CD4-positive, CD25-positive, alpha-beta regulatory T cell (primary cell): ENCODE results near the gene S100A3. TPM values are rescaled to one million over a fixed set of nuclear protein-coding genes. Genes with fewer than 3 reads are reported as not detected.
A peak's percentile ranks its signal among the peaks of the same experiment; 100 is the strongest.
"Not testable (repeated sequence)": the region's sequence is repeated elsewhere in the genome, so short reads cannot be mapped to it uniquely, and the experiment has no call there.

Source experiments
- ATAC-seq, 2 donors: fragments of 150-1000 bp; cut with Tn5 transposase; one replicate each; pipeline ENCODE4 v1.10.0; 2021; ENCODE audit warnings: low read depth in 2 of 2, moderate number of reproducible peaks in 2 of 2, moderate library complexity in 1 of 2
- DNase-seq, 3 donors: peaks; one replicate each; pipeline versions ENCODE4 v3.0.0 to v3.0.0-alpha.2; 2012 to 2022; ENCODE audit warnings: mixed read lengths in 1 of 3
- H3K27ac ChIP-seq: one replicate; pipeline ENCODE4 v1.7.0; 2013; ENCODE audit warnings: mild to moderate bottlenecking, low read length; ENCODE audit not compliant: insufficient read depth, poor library complexity, severe bottlenecking
- H3K27me3 ChIP-seq: one replicate; pipeline ENCODE4 v1.7.0; 2013; ENCODE audit warnings: low read length; ENCODE audit not compliant: control insufficient read depth, insufficient read depth
- H3K36me3 ChIP-seq: one replicate; pipeline ENCODE4 v1.7.0; 2013; ENCODE audit warnings: mild to moderate bottlenecking, low read length, moderate library complexity; ENCODE audit not compliant: control insufficient read depth, insufficient read depth
- H3K4me1 ChIP-seq: 2 replicates; pipeline ENCODE4 v1.7.0; 2013; ENCODE audit warnings: mild to moderate bottlenecking, low read length; ENCODE audit not compliant: insufficient read depth, control insufficient read depth, poor library complexity, severe bottlenecking
- H3K4me3 ChIP-seq: one replicate; pipeline ENCODE4 v1.7.0; 2013; ENCODE audit warnings: low read depth, mild to moderate bottlenecking, low read length, moderate library complexity
- H3K9me3 ChIP-seq, 2 experiments: 1 replicate in 1 of 2; 2 replicates in 1 of 2; pipeline ENCODE4 v1.7.0; 2013; ENCODE audit warnings: low read length in 2 of 2, mild to moderate bottlenecking in 1 of 2, moderate library complexity in 1 of 2; ENCODE audit not compliant: control insufficient read depth in 2 of 2
- H3K27ac Mint-ChIP-seq, 3 donors: one replicate each; pipeline ENCODE4 v1.8.0; 2020 to 2022; ENCODE audit warnings: mild to moderate bottlenecking in 3 of 3, mixed read lengths in 3 of 3, moderate library complexity in 2 of 3
- H3K27me3 Mint-ChIP-seq: one replicate; pipeline ENCODE4 v1.8.0; 2022; ENCODE audit warnings: mild to moderate bottlenecking, mixed read lengths
- H3K36me3 Mint-ChIP-seq: one replicate; pipeline ENCODE4 v1.8.0; 2020; ENCODE audit warnings: mixed read lengths
- H3K4me1 Mint-ChIP-seq, 4 donors: one replicate each; pipeline ENCODE4 v1.8.0; 2020 to 2022; ENCODE audit warnings: mixed read lengths in 4 of 4, mild to moderate bottlenecking in 1 of 4
- H3K4me3 Mint-ChIP-seq, 4 donors: one replicate each; pipeline ENCODE4 v1.8.0; 2020 to 2022; ENCODE audit warnings: mild to moderate bottlenecking in 4 of 4, mixed read lengths in 4 of 4, moderate library complexity in 3 of 4
- H3K9me3 Mint-ChIP-seq, 7 donors: one replicate each; pipeline ENCODE4 v1.8.0; 2020 to 2022; ENCODE audit warnings: mixed read lengths in 7 of 7, mild to moderate bottlenecking in 3 of 7, moderate library complexity in 2 of 7
- polyA plus RNA-seq, 4 donors: library from polyadenylated mRNA; unstranded; fragments of 300-500 nt; fragmentation: Illumina TruSeq; gene quantifications; one replicate each; pipeline ENCODE4 v1.2.3, GENCODE V29; 2021
- total RNA-seq: library from RNA; stranded (reverse); gene quantifications from one replicate; pipeline ENCODE4 v1.2.3, GENCODE V29; 2022

Gene S100A3
- total and polyA plus RNA-seq, 5 donors from 2014 or later, result not detected

DNA sequence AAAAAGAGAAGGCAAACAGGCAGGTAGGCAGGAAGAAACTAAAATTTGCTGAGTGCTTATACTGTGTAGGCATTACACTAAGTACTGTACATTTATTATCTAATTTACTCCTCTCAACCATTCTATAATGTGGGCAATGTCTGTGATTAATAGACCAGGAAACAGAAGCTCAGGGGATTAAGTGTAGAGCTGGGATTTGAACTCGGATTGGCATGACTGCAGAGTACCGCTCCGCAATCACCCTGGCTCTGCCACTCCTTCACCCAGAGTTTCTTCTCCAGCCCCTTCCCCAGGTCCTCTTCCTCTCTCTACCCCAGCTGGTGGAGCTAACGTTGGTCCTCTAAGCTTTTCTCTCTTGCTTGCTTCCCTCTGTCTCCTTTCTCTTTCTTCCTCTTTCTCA, 28.1 kb upstream of the S100A3 start:
- H3K9me3 Mint-ChIP-seq, result no peaks in the 10 kb centered on the region
- DNase-seq (no peak), ATAC-seq (no peak)
- H3K27ac ChIP-seq, result no peak overlapping the region
- H3K36me3 Mint-ChIP-seq, result no peaks in the 10 kb centered on the region
- peaks cover 37% of the 10 kb centered on the region for H3K27me3 Mint-ChIP-seq
- no peaks in the 10 kb centered on the region for H3K9me3 ChIP-seq
- H3K36me3 ChIP-seq, result no peaks in the 10 kb centered on the region
- H3K4me3 ChIP-seq, result no peak overlapping the region
- H3K27ac Mint-ChIP-seq, result no peak overlapping the region
- peaks cover 14% of the 10 kb centered on the region for H3K27me3 ChIP-seq
- H3K4me3 Mint-ChIP-seq, result no peak overlapping the region
- peaks cover 0 to 9% (median 2%) of the 10 kb centered on the region in 4 donors for H3K4me1 Mint-ChIP-seq
- H3K4me1 ChIP-seq, result no peaks in the 10 kb centered on the region

DNA sequence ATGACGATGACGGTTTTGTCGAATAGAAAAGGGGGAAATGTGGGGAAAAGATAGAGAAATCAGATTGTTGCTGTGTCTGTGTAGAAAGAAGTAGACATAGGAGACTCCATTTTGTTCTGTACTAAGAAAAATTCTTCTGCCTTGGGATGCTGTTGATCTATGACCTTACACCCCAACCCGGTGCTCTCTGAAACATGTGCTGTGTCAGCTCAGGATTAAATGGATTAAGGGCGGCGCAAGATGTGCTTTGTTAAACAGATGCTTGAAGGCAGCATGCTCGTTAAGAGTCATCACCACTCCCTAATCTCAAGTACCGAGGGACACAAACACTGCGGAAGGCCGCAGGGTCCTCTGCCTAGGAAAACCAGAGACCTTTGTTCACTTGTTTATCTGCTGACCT, 26.4 kb upstream of the S100A3 start:
- H3K27ac Mint-ChIP-seq, ATAC-seq, H3K36me3 Mint-ChIP-seq, H3K4me3 Mint-ChIP-seq, DNase-seq, H3K9me3 ChIP-seq, H3K4me1 Mint-ChIP-seq, H3K9me3 Mint-ChIP-seq, H3K27ac ChIP-seq, H3K4me3 ChIP-seq, H3K4me1 ChIP-seq, H3K36me3 ChIP-seq: not testable (repeated sequence)
- H3K27me3 ChIP-seq, result peaks cover 14% of the 10 kb centered on the region
- H3K27me3 Mint-ChIP-seq, result peaks cover 37% of the 10 kb centered on the region

DNA sequence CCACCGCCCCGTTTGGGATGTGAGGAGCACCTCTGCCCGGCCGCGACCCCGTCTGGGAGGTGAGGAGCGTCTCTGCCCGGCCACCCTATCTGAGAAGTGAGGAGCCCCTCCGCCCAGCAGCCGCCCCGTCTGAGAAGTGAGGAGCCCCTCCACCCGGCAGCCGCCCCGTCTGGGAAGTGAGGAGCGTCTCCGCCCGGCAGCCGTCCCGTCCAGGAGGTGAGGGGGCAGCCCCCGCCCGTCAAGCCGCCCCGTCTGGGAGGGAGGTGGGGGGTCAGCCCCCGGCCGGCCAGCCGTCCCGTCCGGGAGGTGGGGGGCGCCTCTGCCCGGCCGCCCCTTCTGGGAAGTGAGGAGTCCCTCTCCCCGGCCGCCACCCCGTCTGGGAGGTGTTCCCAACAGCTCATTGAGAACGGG, 26.0 kb upstream of the S100A3 start:
- not testable (repeated sequence) for DNase-seq, H3K9me3 Mint-ChIP-seq, H3K4me3 Mint-ChIP-seq, H3K36me3 ChIP-seq, H3K9me3 ChIP-seq, ATAC-seq, H3K27ac Mint-ChIP-seq, H3K36me3 Mint-ChIP-seq, H3K4me1 ChIP-seq, H3K4me1 Mint-ChIP-seq, H3K4me3 ChIP-seq, H3K27ac ChIP-seq
- H3K27me3 Mint-ChIP-seq, result peaks cover 36% of the 10 kb centered on the region
- H3K27me3 ChIP-seq, result peaks cover 14% of the 10 kb centered on the region

DNA sequence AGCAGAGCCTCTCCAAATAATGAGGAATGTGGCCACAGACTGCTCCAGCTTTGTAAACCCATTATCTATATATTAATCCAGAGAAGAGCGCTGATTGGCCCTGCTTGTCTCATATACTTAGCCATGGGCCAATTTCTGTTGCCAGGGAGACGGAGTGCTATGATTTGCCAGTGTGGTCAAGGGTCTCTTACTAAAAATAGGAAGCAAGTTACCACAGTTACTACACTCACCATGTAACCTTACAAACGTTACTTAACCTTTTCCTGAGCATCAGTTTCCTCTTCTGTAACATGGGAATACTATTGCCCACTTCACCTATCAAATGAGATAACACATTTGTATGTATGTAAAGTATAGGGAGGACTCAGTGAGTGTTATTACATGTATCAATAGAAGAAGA, 24.3 kb upstream of the S100A3 start:
- no peak for DNase-seq
- Mint-ChIP-seq H3K4me1 (peaks cover 0 to 20% (median 9%) of the 10 kb centered on the region in 4 donors), H3K4me3 (no peak overlapping the region), H3K27ac (no peak overlapping the region), H3K9me3 (no peaks in the 10 kb centered on the region), H3K36me3 (no peaks in the 10 kb centered on the region), H3K27me3 (peaks cover 31% of the 10 kb centered on the region)
- no peak overlapping the region for H3K27ac ChIP-seq
- no peaks in the 10 kb centered on the region for H3K9me3 ChIP-seq
- peaks cover 6% of the 10 kb centered on the region for H3K4me1 ChIP-seq
- peaks cover 12% of the 10 kb centered on the region for H3K27me3 ChIP-seq
- H3K36me3 ChIP-seq, result no peaks in the 10 kb centered on the region
- H3K4me3 ChIP-seq, result no peak overlapping the region
- ATAC-seq, result no peak

DNA sequence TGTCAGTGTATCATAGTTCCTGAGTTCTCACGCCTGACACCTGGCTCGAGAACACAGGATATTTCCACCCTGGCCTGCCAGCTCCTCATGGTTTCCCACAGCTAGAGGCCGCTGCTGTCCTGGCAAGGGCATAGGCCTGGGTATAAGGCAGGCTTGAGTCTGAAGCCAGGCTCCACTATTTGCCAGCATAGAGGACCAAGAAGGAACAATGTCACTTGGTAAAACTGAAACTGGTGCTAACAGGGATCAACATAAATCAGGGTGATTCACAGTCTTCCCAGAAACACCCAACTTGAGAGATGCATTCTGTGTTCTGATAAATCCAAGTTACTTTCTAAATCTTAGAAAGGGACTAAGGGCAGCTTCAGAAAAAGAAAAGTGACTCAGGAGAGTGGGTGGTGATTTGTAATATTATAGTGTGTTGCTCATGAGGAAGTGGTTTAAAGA, 23.5 kb upstream of the S100A3 start:
- no peaks in the 10 kb centered on the region for H3K36me3 Mint-ChIP-seq
- no peaks in the 10 kb centered on the region for H3K9me3 ChIP-seq
- peaks cover 0 to 27% (median 16%) of the 10 kb centered on the region in 4 donors for H3K4me1 Mint-ChIP-seq
- H3K27me3 Mint-ChIP-seq, result peaks cover 25% of the 10 kb centered on the region
- H3K36me3 ChIP-seq, result no peaks in the 10 kb centered on the region
- ATAC-seq, result peak; percentile 57 to 79
- peaks cover 13% of the 10 kb centered on the region for H3K4me1 ChIP-seq
- H3K27me3 ChIP-seq, result peaks cover 6% of the 10 kb centered on the region
- no peaks in the 10 kb centered on the region for H3K9me3 Mint-ChIP-seq
- no peak overlapping the region for H3K4me3 Mint-ChIP-seq
- DNase-seq, result peak in 2 of 3 donors; percentile 39 to 70
- H3K4me3 ChIP-seq, result no peak overlapping the region
- H3K27ac Mint-ChIP-seq, result no peak overlapping the region
- H3K27ac ChIP-seq, result no peak overlapping the region

DNA sequence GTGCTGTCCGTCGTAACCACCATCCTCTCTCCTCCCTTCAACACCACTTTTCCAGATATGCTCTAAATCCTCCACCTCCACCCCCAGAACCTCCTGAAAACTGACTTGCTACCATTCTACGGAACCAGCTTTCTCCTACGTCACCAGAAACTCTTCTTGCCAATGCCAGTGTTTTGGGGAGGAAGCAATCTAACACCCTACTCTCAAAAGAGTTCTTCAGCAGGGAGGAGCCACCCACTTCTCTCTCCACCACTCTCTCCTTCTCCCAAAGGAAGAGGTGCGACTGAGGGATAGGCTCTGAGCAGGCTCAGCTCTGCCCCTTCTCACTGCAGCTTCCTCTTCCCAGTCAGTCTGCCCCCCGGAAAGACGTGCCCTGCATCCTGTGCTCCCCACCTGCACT, 22.6 kb upstream of the S100A3 start:
- Histone ChIP-seq H3K27me3 (peaks cover 2% of the 10 kb centered on the region), H3K4me1 (peaks cover 21% of the 10 kb centered on the region), H3K4me3 (no peak overlapping the region), H3K9me3 (no peaks in the 10 kb centered on the region), H3K36me3 (no peaks in the 10 kb centered on the region), H3K27ac (no peak overlapping the region)
- DNase-seq, result no peak
- ATAC-seq, result no peak
- H3K9me3 Mint-ChIP-seq, result no peaks in the 10 kb centered on the region
- no peaks in the 10 kb centered on the region for H3K36me3 Mint-ChIP-seq
- peak overlapping the region in 1 of 3 donors; percentile 4 for H3K27ac Mint-ChIP-seq
- H3K4me1 Mint-ChIP-seq, result peaks cover 0 to 34% (median 21%) of the 10 kb centered on the region in 4 donors
- no peak overlapping the region for H3K4me3 Mint-ChIP-seq
- H3K27me3 Mint-ChIP-seq, result peaks cover 18% of the 10 kb centered on the region

DNA sequence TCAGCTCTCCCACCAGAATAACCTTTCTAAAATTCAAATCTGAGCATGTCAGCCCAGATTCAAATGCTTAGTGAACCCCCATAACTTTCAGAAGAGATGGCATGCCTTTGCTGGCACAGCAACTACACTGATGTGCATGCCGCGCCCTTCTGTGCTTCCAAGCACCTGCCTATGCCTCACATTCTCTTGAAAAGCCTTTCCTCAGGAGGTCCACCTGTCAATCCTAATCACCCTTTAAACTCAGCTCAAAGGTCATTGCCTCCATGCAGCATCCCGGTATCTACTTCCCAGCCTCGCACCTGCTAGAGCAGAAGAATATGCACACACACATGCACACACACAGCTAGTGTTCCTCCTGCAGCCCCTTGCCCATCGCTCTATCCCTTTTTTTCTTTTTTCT, 21.8 kb upstream of the S100A3 start:
- no peaks in the 10 kb centered on the region for H3K36me3 Mint-ChIP-seq
- H3K4me1 Mint-ChIP-seq, result peaks cover 0 to 42% (median 28%) of the 10 kb centered on the region in 4 donors
- Histone ChIP-seq H3K4me3 (no peak overlapping the region), H3K36me3 (no peaks in the 10 kb centered on the region), H3K27ac (no peak overlapping the region), H3K27me3 (peaks cover under 1% of the 10 kb centered on the region), H3K4me1 (peaks cover 30% of the 10 kb centered on the region), H3K9me3 (no peaks in the 10 kb centered on the region)
- no peak for DNase-seq
- peak overlapping the region in 1 of 3 donors; percentile 62 for H3K27ac Mint-ChIP-seq
- H3K27me3 Mint-ChIP-seq, result peaks cover 10% of the 10 kb centered on the region
- no peak for ATAC-seq
- no peaks in the 10 kb centered on the region for H3K9me3 Mint-ChIP-seq
- no peak overlapping the region for H3K4me3 Mint-ChIP-seq

DNA sequence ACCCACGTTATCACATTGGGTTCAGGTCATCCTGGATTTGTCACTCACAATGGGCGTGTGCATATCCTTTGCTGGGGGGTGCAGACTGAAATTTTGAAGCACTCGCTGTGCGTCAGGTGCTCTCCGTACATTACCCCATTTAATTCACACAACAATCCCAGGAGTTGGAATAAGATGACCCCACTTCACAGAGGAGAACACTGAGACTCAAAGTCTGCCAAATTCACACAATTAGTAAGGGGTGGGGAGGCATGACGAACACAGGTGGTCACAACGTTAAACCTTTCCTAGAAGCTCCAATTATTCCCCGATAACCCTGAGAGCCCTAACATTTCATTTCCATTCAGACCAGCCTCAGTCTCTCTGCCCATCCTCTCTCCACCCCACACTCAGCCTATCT, 20.4 kb upstream of the S100A3 start:
- Mint-ChIP-seq H3K36me3 (no peaks in the 10 kb centered on the region), H3K27ac (peak overlapping the region in 1 of 3 donors; percentile 36), H3K9me3 (no peaks in the 10 kb centered on the region), H3K27me3 (peaks cover 10% of the 10 kb centered on the region), H3K4me3 (no peak overlapping the region), H3K4me1 (peaks cover 0 to 50% (median 31%) of the 10 kb centered on the region in 4 donors)
- Histone ChIP-seq H3K4me1 (peaks cover 36% of the 10 kb centered on the region), H3K9me3 (no peaks in the 10 kb centered on the region), H3K36me3 (no peaks in the 10 kb centered on the region), H3K27ac (no peak overlapping the region), H3K27me3 (no peaks in the 10 kb centered on the region), H3K4me3 (no peak overlapping the region)
- DNase-seq, result no peak
- no peak for ATAC-seq
